Mesothelial cell of epicardium (in vitro differentiated cells): ENCODE measurements around the gene CHAMP1. TPM values are rescaled to one million over a fixed set of nuclear protein-coding genes. Genes with fewer than 3 reads are reported as not detected.

Source experiments
- DNase-seq, 2 experiments: peaks; one replicate each; pipeline ENCODE4 v3.0.0; 2021; ENCODE audit warnings: low spot score in 2 of 2; ENCODE audit not compliant: unreplicated experiment in 2 of 2
- H3K27ac Mint-ChIP-seq: 2 replicates; pipeline ENCODE4 v1.8.0; 2021; ENCODE audit warnings: mixed read lengths
- H3K27me3 Mint-ChIP-seq: 2 replicates; pipeline ENCODE4 v1.8.0; 2021; ENCODE audit warnings: low read depth, mixed read lengths
- H3K36me3 Mint-ChIP-seq: 2 replicates; pipeline ENCODE4 v1.8.0; 2021; ENCODE audit warnings: mixed read lengths
- H3K4me1 Mint-ChIP-seq: 2 replicates; pipeline ENCODE4 v1.8.0; 2021; ENCODE audit warnings: mixed read lengths
- H3K4me3 Mint-ChIP-seq: 2 replicates; pipeline ENCODE4 v1.8.0; 2021; ENCODE audit warnings: mild to moderate bottlenecking, moderate library complexity, mixed read lengths
- H3K9me3 Mint-ChIP-seq: 2 replicates; pipeline ENCODE4 v1.8.0; 2021; ENCODE audit warnings: mixed read lengths
- total RNA-seq: library from RNA; stranded (reverse); gene quantifications from 3 replicates; pipeline ENCODE4 v1.2.1, GENCODE V29; 2021
- TF ChIP-seq, protein P1 (sequence below): fragments of 200-600 bp; sonication (generic); IDR thresholded peaks from one replicate; pipeline ENCODE4 v1.5.0; 2021; ENCODE audit warnings: antibody characterized with exemption; ENCODE audit not compliant: unreplicated experiment

CHAMP1 gene
- total RNA-seq, 1 donor from 2014 or later, result 27.9 TPM

DNA sequence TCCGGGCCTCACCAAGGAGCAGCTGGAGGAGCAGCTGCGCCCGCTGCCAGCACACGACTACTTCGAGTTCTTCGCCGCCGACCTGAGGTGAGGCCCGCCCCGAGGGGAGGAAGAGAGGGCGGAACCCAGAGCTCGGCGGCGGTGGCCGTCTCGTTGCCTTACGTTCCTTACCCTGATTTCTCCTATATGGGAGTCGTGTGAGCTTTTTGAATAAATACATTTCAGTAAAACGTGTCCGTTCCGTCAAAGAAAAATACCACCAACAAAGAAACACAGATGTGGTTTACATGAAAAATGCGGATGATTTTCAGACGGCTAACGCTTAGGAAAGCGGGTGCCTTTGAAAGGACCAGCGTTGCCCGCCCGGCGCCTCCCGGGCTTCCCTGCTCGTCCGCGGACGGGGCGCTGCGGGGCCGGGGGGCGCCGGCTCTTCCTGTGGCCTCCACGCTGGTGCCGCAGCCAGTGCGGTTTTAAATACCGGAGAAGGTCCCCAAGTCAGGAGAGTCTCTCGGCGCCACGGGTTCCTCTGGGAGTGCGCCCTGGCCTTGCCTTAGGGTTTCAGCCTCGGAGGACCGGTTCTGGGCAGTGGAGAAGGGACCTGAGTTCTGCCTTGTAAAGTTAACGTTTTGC is 32.1 kb upstream of the CHAMP1 start:
- H3K36me3 Mint-ChIP-seq, result peaks cover 21% of the 10 kb centered on the region
- peaks cover 27% of the 10 kb centered on the region for H3K4me1 Mint-ChIP-seq
- TF ChIP-seq, protein P1, sequence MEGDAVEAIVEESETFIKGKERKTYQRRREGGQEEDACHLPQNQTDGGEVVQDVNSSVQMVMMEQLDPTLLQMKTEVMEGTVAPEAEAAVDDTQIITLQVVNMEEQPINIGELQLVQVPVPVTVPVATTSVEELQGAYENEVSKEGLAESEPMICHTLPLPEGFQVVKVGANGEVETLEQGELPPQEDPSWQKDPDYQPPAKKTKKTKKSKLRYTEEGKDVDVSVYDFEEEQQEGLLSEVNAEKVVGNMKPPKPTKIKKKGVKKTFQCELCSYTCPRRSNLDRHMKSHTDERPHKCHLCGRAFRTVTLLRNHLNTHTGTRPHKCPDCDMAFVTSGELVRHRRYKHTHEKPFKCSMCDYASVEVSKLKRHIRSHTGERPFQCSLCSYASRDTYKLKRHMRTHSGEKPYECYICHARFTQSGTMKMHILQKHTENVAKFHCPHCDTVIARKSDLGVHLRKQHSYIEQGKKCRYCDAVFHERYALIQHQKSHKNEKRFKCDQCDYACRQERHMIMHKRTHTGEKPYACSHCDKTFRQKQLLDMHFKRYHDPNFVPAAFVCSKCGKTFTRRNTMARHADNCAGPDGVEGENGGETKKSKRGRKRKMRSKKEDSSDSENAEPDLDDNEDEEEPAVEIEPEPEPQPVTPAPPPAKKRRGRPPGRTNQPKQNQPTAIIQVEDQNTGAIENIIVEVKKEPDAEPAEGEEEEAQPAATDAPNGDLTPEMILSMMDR, result no peak
- no peaks in the 10 kb centered on the region for H3K27me3 Mint-ChIP-seq
- H3K4me3 Mint-ChIP-seq, result peak overlapping the region; percentile 89
- H3K9me3 Mint-ChIP-seq, result no peaks in the 10 kb centered on the region
- DNase-seq, result peak; percentile 34 to 80
- H3K27ac Mint-ChIP-seq, result peak overlapping the region; percentile 96

DNA sequence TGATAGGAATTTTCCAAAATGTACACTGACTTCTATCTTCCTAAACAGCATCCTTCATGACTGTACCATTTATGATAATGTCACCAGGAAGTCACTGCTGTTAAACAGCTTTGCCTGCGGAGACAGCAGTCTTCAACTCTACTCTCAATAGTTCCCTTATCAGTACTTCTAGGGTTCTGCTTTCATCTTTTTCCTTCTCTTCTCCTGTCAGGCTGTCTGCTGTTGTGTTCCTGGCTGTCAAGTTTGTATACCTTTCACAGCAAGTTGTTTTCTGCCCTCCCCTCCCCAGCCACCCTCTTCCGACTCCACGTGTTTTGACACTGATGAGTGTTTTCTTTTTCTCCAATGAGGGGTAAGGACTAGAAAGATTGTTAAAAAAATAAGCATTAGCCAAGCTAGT is 30.7 kb upstream of the CHAMP1 start:
- Mint-ChIP-seq H3K27ac (peak overlapping the region; percentile 48), H3K27me3 (no peaks in the 10 kb centered on the region), H3K36me3 (peaks cover 24% of the 10 kb centered on the region), H3K9me3 (no peaks in the 10 kb centered on the region), H3K4me3 (peak overlapping the region; percentile 40), H3K4me1 (peaks cover 27% of the 10 kb centered on the region)
- TF ChIP-seq, protein P1, result no peak
- DNase-seq, result no peak

DNA sequence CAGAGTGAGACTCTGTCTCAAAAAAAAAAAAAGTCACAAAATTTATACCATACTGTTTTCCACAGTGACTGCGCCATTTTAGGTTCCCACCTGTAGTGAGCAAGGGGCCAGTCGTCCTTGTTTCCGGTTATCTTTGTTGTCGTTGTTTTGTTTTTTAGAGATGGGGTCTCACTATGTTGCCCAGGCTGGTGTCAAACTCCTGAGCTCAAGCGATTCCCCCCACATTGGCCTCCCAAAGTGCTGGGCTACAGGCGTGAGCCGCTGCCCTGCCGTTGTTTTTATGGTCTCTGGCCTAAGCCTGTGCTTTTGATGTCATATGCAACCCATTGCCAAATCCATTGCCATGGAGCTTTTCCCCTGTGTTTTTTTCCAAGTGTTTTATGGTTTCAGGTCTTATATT is 29.6 kb upstream of the CHAMP1 start:
- H3K9me3 Mint-ChIP-seq, result no peaks in the 10 kb centered on the region
- H3K27me3 Mint-ChIP-seq, result no peaks in the 10 kb centered on the region
- H3K36me3 Mint-ChIP-seq, result peaks cover 28% of the 10 kb centered on the region
- TF ChIP-seq, protein P1, result no peak
- no peak overlapping the region for H3K4me3 Mint-ChIP-seq
- no peak for DNase-seq
- H3K4me1 Mint-ChIP-seq, result peaks cover 25% of the 10 kb centered on the region
- H3K27ac Mint-ChIP-seq, result no peak overlapping the region

DNA sequence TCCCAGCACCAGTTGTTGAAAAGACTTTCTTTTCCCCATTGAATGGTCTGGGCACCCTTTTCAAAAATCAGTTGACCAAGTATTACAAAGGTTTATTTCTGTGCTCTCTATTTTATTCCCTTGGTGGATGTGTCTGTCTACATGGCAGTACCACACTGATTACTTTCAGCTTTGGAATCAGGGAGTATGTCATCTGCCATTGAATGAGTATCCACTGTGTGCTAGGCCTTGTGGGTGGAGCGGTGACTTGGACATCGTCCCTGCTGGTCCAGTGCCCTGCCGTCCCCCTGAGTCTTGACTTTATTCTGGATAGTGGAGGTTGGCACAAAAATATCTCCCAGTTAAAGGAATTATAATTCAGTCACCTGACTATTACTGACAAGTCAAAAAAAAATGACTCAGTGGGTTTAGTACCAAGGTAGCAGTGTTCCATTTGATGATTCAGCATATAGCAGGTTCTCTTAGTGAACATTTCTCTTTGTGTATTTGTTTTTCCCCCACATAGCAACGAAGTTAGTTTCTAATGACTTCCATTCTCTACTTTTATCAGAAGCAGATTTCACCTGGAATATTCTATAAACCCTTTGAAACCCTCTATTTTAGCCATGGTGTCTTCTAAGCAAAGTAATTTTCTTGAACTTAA is 29.0 kb upstream of the CHAMP1 start:
- Mint-ChIP-seq H3K4me3 (no peak overlapping the region), H3K36me3 (peaks cover 30% of the 10 kb centered on the region), H3K27me3 (no peaks in the 10 kb centered on the region), H3K27ac (no peak overlapping the region), H3K4me1 (peaks cover 20% of the 10 kb centered on the region), H3K9me3 (no peaks in the 10 kb centered on the region)
- TF ChIP-seq, protein P1, result no peak
- DNase-seq, result no peak

DNA sequence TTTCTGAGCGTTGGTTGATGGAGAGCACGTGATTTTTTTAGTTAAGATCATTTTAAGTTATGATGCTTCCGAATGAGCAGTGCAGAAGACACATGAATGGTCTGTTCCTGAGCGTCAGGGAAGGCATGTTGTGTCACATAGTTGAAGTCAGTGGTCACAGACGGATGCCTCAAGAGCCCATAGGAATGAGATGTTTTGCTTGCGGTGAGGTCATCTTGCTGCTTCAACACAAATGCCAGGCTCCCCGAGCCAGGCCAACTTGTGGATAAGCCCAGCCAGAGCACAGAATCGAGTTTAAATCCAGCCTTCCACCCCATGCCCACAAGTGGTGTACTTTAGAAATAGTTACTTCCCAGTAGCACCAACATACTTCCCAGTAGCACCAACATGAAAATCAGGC is 27.5 kb upstream of the CHAMP1 start:
- Mint-ChIP-seq H3K4me1 (peaks cover 14% of the 10 kb centered on the region), H3K27me3 (no peaks in the 10 kb centered on the region), H3K4me3 (no peak overlapping the region), H3K27ac (no peak overlapping the region), H3K36me3 (peaks cover 34% of the 10 kb centered on the region), H3K9me3 (no peaks in the 10 kb centered on the region)
- TF ChIP-seq, protein P1, result no peak
- DNase-seq, result no peak
